HFF-Myc (cell line): ENCODE measurements around the gene TREML1.

Source experiments
- DNase-seq: peaks from one replicate; pipeline ENCODE4 v3.0.0-alpha.2; 2011; ENCODE audit warnings: low read depth; ENCODE audit errors: extremely low read depth
- H3K4me3 ChIP-seq: replicated peaks from 2 replicates; pipeline ENCODE4 v1.5.1; 2011; ENCODE audit warnings: low read depth, mild to moderate bottlenecking, control low read depth, low read length
- TF ChIP-seq, protein P1 (sequence below): IDR thresholded peaks from 2 replicates; pipeline ENCODE4 v1.5.1; 2012; ENCODE audit warnings: mild to moderate bottlenecking, low read depth, low read length, control low read depth; ENCODE audit errors: missing control alignments

TREML1 gene

DNA sequence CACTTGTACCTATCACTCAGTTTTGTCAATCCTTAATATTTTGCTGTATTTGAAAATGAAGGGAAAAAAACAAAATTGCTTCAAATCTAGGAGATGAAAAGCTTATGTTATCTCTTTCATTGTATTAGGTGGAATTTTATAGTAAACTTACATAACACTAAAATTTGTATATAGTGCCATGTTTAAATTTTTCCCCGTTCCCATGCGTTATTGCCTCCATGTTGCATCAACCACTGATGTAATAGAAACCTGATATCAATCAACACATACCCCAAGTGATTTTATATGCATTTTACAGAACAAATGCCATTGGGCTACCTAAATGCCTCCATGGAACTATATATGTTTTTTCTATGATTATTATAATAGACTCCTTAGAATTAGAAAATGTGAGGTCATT is 23.5 kb upstream of the TREML1 start:
- DNase-seq = no peak
- no peak overlapping the region for H3K4me3 ChIP-seq
- TF ChIP-seq, protein P1, sequence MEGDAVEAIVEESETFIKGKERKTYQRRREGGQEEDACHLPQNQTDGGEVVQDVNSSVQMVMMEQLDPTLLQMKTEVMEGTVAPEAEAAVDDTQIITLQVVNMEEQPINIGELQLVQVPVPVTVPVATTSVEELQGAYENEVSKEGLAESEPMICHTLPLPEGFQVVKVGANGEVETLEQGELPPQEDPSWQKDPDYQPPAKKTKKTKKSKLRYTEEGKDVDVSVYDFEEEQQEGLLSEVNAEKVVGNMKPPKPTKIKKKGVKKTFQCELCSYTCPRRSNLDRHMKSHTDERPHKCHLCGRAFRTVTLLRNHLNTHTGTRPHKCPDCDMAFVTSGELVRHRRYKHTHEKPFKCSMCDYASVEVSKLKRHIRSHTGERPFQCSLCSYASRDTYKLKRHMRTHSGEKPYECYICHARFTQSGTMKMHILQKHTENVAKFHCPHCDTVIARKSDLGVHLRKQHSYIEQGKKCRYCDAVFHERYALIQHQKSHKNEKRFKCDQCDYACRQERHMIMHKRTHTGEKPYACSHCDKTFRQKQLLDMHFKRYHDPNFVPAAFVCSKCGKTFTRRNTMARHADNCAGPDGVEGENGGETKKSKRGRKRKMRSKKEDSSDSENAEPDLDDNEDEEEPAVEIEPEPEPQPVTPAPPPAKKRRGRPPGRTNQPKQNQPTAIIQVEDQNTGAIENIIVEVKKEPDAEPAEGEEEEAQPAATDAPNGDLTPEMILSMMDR = no peak

DNA sequence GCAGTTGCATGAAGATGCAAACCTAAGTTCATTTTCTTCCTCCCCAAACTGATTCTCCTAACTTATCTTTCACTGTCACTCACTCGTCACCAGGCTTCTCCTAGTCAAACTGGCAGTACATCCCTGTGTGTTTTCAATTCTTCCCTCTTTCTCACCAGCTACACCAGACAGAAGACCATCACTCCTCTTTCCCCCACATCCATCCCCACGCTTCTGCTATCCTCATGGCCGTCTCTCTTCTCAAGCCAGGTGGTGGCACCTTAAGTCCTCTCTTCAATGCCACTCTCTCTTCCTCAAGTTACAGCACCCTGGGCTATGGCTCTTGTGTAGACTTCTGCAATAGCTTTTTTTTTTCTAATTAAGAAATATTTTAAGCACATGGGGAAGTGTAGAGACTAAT is 23.1 kb upstream of the TREML1 start:
- TF ChIP-seq, protein P1 = no peak
- no peak overlapping the region for H3K4me3 ChIP-seq
- no peak for DNase-seq

DNA sequence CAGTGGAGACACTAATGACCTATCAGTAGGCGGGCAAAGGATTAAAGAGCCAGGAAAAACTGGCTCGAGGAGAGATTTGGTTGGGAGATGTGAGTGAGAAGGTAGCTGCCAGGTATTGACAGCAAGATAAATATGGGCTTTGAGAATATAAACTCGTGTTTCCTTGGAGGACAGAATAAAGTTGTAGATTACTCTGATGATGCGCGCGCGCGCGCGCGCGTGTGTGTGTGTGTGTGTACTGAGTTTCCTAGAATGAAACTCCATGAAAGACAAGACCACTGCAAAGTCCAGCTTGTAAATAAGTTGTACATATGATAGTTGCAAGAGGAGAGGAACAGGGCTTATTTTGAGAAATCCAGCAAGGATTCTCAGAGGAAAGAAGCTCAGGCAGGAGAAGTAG is 22.0 kb upstream of the TREML1 start:
- TF ChIP-seq, protein P1 = no peak
- DNase-seq = no peak
- H3K4me3 ChIP-seq = no peak overlapping the region

DNA sequence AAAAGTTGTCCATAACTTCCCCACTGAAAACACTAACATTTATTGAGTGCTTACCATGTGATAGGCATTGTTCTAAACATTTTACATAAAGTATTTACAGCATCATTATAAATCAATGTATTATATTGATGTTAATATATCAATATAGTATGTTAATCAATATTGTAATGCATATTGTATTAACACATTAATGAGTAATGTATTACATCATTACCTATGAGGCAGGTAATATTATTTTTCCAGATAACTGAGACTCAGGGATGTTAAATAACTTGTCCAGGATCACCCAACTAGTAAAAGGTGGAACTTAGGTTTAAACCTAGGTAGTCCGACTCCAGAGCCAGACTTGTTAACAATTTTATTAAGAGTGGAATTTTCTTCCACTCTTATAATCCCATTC is 20.9 kb upstream of the TREML1 start:
- TF ChIP-seq, protein P1 = no peak
- no peak for DNase-seq
- H3K4me3 ChIP-seq = no peak overlapping the region

DNA sequence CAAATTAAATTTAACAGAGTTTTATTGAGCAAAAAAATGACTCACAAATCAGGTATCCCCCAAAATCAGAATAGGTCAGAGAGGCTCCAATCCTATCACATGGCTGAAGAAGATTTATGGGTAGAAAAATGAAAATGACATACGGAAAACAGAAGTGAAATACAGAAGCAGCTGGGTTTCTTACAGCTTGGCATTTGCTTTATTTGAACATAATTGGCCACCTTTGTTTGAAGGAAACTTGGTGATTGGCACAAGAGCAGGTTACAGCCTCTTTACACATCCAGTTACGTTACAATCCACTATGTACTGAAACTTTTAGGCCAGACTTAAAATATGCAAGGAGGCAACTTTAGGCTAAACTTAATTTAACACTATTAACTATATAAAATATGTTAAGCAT is 20.5 kb upstream of the TREML1 start:
- no peak overlapping the region for H3K4me3 ChIP-seq
- TF ChIP-seq, protein P1 = no peak
- no peak for DNase-seq

DNA sequence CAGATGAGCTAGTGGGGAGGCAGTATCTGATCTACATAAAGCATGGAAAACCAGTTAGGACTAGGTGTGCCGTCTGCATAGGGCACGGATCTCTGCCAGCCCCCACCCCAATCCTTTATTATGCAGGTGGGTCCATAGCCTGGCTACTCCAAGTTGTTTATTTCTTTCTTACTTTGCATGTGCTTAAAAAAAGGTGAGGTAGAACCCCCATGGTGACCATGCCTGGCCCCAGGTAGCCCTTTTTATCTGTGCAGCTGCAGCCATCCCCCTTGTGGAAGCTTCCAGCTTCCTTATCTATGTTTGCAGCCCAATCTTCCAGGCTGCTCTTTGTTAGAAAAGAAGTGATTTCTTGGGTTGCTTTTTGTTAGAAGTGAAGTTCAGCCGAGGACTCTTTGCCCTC is 17.8 kb upstream of the TREML1 start:
- TF ChIP-seq, protein P1 = no peak
- DNase-seq = no peak
- no peak overlapping the region for H3K4me3 ChIP-seq

DNA sequence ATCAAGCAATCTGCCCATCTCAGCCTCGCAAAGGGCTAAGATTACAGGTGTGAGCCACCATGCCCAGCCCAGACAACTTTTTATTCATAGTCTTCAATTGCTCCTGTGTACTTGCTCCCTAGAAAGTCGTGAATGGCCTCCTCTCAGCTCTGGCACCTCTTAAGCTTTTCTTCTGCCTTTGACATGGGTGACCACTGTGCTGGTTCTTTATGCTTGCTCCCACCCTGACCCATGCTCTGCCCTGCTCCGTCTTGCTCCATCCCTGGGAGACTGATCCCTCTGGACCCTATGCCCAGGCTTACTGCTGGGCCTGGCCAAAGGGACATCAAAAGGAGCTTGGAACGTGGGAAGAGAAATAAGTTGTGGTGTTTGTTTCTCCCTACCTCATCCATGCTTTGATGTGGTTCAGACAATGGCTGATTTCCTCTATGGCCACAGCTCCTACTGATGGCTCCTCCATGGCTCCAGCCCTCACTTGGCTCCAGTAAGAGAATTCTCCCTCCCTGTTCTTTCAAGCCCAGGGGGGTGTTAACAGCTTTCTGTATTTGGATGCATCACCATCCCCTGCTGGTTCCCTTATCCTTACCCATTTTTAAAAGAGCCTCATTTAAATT is 16.5 kb upstream of the TREML1 start:
- no peak for DNase-seq
- TF ChIP-seq, protein P1 = no peak
- no peak overlapping the region for H3K4me3 ChIP-seq
